K562 (cell line): Measurements from ENCODE around the gene AP1B1.
"Not testable (repeated sequence)": the region's sequence is repeated elsewhere in the genome, so short reads cannot be mapped to it uniquely, and the experiment has no call there.

Experiments used
- CEBPB ChIP-seq: fragments of 450-650 bp; IDR thresholded peaks from 2 replicates; pipeline ENCODE4 v1.6.1; 2016; ENCODE audit warnings: missing genetic modification characterization, missing compliant biosample characterization
- EP300 ChIP-seq: IDR thresholded peaks from 2 replicates; pipeline ENCODE4 v1.6.1; 2012; ENCODE audit warnings: low read length, improper control_type of control experiment
- MCM5 ChIP-seq: fragments of 450-650 bp; IDR thresholded peaks from 2 replicates; pipeline ENCODE4 v1.6.1; 2016; ENCODE audit warnings: low read depth
- RFX5 ChIP-seq: IDR thresholded peaks from 2 replicates; pipeline ENCODE4 v1.6.1; 2011; ENCODE audit warnings: low read depth, mild to moderate bottlenecking, improper control_type of control experiment, low read length
- ZHX1 ChIP-seq: fragments of 150-350 bp; conservative IDR thresholded peaks from 2 replicates; pipeline ENCODE4 v1.6.1; 2014; ENCODE audit warnings: low read length

GRCh38 chr22:29376705-29377104, 11.7 kb downstream of the AP1B1 start:
- not testable (repeated sequence) for TF ChIP-seq EP300, RFX5, CEBPB, MCM5, ZHX1
